Stimulated activated CD8-positive, alpha-beta memory T cell treated with anti-CD3 and anti-CD28 coated beads, Interleukin-7, amount 100 ng/mL, for 1 hour (primary cell): ENCODE results near the gene CCDC91.

Experiments
- DNase-seq, 2 donors: peaks; one replicate each; pipeline ENCODE4 v3.0.0-alpha.2; 2020; ENCODE audit warnings: low read depth in 2 of 2

The CCDC91 gene

DNA sequence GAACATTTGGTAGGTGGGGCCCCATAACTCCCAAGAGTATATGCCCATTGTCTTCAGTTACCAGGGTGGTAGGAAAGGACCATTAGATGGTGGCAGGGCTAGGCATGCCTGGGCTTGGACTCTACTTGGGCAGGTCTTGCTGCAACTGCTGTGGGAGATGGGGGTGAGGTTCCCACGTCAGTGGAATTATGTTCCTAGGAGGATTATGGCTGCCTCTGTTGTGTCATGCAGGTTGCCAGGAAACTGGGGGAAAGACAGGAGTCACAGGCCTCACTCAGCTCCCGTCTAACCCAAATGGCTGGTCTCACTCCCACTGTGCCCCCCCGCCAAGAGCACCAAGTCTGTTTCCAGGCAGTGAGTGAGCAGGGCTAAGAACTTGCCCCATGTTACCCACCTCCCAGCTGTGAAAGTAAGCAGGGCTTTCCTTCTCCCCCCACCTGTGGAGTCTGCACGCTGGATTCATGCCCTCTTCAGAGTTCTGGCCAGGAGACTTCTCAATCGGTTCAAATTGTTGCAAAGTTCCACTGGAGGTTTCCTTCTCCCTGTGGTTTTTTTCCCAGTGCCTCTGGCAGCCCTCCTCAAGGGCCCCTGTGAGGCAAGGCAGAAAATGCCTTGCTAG is 337.5 kb downstream of the CCDC91 start:
- DNase-seq, result no peak

DNA sequence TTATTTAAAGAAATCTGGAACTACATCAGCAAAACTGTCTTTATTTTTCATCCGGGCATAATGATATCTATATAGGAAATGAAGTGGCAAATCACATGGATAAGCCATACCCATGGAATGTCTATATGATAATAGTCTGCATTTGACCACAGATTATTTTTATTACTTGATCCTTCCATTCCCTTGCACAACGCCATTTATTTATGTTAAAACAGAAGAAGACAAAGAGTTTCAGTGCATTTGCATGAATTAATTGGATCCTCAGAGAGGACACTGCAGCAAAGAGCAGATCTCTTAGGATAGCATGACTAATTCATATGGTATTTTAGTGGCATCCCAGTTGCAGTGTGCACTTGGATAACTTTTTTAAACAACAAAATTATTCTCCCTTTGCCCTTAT is 345.0 kb downstream of the CCDC91 start:
- DNase-seq, result no peak

DNA sequence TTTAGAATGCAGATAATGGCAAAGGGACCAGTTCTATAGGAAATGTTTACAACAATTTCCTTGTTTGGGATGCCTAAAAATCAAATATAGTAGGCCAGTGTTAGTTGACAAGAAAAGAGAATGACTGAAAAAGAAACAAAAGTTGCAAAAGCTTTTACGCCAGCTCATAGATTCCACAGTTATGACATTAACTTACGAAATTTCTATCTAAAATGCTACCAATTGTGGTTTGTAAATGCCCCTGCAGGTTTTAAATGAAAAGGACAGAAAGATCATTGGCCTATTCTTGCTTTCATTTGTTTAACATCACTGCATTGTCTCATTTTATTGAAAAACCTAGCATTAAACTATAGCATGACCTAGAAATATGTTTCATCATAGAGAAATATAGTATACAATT is 345.8 kb downstream of the CCDC91 start:
- DNase-seq, result no peak

DNA sequence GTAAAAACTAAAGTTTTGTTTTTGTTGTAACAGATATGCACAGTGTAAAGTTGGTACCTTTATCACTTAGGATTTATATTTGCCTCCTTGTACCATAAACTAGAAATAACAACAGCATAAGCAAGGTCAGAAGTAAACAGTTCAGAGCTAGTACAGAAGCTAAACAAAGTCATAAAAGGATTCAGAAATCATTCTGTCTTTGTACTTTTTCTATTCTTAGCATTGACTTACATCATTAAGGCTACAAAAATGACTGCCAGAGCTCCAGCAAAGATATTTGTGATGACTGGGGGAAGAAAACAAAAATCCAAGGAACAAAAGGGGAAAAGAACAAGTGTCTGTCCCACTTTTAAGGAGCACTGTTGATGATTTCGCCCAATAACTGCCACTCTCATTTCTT is 347.2 kb downstream of the CCDC91 start:
- no peak for DNase-seq

DNA sequence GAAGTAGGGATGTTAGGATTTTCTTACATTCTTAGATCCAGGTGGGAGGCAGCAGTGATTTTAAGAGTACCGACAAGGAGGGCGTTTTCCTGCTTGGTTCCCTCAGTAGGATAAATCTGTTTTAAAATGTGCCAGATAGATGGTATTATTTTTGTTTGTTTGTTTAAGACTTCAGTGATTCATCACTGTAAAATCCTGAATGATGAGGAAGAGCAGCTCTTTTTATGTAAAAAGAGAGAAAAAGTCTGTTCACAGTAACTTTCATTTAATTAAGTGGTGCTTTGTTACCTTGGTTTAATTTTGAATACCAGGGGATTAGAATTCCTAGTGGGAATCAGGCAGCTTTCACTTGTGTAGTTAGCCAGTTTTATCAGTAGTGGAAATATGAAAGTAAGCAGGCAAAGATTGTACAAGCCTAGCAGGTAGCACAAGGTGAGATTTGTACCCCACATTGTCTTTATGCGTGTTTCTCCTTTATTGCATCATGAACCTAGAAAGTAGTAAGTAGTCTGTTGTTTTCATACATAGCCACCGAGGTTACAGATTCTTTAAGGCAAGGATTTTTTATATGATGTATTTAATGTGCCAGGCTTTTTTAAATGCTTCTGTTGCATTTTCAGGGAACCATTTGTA is 349.6 kb downstream of the CCDC91 start:
- no peak for DNase-seq

DNA sequence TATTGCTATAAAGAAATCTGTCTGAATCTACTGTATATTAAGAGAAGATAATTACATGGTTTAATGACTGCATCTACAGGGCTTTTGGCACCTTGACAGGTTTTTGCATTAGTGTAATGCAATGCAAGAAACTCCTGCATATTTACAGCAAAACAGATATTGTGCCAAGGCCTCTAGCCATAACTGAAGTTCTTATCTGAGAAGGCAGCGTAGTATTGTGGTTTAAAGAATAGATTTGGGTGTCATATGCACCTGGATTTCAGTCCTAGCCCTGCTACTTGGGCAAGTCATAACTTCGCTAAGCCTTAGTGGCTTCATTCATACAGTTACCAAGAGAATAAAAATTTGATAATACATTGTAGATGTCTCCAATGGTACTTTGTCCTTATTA is 350.1 kb downstream of the CCDC91 start:
- no peak for DNase-seq

DNA sequence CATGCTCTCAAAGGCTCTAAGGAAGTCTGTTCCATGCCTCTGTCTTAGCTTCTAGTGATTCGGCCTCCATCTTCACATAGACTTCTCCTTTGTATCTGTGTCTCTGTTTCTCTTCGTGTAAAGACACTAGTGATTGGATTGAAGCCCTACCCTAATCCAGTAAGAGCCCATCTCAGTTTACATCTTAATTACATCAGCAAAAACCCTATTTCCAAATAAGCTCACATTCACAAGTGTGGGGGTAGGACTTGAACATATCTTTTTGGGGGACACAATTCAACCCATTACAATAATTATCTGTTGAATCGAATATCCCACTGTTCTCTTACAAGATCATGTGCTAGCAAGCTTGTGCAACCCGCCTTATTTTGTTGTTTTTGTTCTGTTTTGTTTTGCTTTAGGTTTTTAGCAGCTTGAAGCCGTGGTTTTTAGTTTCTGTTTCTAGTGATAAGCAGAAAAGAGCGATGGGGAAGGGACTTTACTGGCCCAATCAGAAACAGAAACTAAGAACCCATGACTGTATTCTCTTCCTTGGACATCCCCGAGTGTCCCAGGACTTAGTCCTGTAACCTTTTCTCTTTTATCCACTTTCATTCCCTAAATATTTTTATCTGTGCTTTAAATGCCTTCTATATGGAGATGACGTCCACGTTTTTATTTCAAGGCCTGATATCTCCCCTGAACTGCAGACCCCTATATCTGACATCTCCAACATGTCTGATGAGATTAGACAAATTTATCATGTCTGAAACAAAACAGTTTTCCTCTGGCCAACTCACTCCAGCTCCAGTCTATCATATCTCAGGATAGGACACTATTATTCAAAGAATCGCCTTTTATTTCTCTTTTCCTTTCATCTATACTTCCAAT is 353.0 kb downstream of the CCDC91 start:
- DNase-seq, result no peak

DNA sequence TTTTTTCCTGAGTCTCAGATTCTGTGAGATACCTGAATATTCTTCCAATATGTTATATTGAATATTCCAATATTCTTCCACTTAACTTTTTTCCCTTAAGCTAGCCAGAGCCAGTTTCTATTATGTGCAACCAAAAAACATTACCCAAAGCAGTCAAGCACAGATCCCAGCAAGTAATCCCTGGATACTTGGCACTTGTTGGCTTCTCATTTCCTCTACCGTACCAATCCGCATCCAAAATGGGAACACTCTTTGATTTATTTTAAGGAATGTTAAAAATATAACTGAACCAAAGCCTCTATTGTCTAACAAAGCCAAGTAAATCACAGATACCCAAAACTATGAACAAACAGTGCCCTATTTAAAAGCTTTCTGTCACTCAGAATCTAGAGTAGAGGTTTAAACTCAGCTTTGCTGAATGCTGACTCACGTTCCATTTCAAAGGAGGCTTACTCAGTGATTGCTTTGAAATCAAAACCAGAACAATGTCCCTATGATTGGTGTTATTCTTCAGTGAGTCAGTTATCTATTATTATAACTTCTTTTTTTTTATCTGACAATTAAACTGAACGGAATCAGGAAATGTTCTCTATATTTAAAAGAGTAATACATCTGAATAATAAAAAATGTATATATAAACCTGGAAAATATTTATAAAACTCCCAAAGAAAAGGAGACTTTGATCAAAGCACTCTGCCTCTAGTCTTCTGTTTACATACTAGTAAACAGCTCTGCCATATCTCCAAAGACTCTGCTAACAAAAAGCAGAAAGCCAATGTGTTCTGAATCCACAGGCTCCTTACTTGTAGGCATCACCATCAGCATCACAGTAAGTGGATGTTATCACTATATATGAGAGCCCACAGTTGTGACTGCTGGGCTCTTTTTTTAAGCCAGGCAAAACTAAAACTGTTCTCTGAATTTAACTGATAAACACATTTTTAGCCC is 360.8 kb downstream of the CCDC91 start:
- DNase-seq, result no peak

DNA sequence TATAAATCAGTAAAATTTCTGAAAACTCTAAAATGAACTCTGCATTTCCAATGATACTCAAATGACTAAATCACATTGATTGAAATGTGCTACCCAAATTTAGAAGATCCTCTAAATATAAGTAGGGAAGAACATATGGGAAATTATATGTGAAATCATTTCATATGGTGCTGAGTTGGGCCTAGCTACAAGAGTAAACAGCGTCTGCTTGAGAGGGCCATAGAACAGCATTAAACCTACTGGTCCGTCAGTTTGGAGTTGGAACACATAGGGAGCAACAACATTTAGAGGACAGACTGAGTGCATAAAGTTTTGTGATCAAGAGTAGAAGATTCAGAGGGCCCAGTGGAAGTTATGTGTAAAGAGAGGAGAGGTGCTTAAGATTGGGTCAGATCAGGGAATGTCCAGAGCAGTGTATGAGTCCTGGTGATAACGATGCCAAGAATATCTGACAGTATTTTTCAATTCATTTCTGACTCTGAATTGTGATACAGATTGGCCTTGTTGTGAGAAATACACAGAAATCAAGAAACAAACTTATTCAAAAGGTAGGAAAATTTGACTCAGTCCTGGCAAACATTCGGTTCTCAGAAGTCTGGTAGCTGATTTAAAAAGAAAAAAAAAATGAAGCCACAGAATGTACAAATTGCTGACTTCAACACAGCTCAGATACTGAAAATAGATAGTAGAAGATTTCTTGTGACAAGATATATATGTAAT is 362.2 kb downstream of the CCDC91 start:
- DNase-seq, result no peak

DNA sequence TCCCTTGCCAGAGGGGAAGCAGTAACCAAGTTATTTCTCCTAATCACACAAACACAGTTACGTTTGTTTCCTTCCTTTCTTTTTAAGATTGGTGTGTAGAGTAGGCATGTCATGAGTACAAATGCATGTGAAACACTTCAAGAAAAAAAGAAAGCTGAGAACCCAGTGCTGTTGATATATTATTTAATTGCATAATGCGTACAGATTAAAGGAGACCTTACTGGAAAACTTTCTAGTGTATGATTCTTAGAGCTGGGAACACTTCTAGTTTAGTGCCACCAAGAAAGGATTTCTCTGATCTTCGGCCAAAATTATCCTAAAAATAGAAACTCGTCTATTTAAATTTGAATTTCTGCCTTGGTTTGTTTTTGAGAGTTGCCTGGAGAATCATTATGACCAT is 365.5 kb downstream of the CCDC91 start:
- DNase-seq, result no peak

DNA sequence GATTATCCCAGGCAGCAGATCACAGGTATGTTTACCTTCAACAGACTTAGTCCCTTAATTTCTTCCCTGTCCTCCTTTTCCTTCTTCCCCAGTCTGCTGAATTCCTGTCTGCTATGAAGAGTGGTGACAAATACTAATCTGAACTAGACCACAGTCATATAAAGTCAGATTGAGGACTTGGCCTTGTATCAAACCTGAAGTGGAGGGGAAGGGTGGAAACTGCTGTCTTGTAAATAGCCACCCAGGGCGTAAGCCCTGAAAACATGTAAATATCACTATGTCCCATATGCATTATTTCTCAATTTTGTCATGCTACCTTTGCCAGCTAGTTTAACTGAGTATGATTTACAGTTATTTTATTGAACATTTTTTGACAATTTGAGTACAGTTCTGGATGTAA is 368.0 kb downstream of the CCDC91 start:
- no peak for DNase-seq

DNA sequence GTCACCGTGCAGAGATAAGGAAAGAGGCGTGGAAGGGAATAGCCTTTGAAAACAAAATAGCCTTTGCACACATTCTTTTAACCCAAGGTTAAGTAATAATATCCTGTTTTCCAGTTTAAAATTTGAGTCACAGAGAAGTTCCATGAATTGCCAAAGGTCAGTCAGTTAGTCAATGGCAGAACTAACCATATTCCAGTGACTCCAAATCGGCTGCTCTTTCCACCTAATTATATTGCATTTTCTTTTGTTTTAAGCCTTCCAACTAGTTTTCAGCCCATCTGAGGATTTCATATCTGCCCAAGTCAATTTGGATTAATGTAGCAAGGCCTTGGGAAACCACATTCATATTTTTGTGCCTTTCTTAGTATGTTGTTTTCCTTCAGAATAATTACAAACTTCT is 373.0 kb downstream of the CCDC91 start:
- DNase-seq, result no peak

DNA sequence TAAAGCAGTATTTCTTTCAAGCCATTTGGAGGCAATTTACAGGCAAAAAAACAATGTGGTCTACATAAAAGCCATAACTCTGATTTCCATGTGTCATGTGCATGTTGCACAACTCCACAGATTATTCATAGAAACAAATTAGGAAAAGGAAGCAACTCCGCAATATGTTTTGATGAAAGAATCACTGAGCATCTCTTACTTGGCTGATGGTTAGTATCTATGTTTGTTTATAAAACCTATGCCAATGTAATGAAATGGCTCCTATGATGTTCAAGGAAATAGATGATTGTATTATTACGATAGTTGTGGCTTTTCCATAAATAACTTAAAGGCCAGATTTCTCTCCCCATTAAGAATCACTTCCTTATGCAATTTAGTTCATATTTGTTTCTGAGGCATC is 373.7 kb downstream of the CCDC91 start:
- no peak for DNase-seq

DNA sequence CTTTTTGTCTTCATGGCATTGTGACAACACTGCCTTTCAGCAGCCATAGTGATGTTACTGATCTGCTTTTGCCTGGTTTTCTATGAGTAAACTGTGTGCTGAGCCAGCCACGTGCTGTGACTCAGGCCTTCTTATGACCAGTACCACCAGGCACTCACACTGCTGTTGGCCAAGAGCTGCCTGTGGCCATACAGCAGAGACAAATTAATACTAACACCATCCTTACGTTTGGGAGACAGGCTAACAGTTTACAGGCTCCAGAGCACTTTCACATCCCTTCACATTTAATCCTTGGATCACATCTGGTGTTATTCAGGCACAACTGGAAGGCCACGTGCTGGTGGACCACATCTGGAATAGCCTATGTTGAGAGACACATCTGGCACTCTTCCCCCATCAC is 377.9 kb downstream of the CCDC91 start:
- DNase-seq, result no peak

DNA sequence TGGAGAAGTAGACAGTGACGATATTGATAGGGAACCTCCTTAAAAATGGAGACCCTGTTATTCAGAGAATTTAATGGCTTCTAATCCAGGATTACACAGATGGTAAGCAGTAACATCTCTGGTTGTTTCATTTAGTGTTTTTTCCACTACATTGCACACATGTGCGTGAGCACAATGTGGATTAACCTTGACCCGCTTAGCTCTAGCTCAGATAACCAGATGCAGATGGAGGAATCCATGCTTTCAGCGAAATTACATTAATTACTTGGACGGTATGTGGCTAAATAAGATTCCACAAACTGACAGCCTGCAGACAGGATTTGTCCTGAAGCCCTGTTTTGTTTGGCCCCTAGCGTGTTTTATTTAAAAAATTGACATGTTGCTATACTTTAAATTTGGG is 378.4 kb downstream of the CCDC91 start:
- no peak for DNase-seq

DNA sequence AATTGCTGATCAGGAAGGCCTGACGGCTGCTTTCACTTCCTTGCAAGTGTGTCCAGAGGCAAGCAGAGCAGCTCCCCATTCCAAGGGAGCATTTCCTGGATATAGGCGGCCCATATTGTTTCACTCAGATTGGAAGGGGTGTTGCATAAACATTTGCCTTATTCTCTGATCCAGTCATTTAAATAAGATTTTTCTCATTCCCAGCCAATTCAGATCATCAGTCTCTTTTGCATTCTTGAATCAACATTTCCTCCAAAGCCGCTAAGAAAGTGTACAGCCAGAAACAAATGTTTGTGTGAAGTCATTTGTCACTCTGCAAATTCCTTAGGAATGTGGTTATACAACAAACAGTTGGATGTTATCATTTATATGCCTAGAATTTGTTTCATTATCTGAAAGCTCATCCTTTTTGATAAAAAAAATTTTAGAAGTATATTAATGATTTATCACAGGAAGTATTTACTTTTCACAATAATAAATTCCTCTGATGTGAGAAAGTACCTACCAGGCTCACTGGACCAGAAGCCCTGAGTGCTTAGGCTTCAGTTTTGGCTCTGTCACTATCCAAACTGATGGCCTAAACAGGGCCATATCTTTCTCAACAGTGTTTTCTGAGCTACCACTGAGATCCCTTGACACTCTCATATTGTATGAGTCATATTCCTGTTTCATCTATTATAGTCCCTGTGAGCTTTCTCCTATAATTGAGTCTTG is 379.6 kb downstream of the CCDC91 start:
- no peak for DNase-seq

DNA sequence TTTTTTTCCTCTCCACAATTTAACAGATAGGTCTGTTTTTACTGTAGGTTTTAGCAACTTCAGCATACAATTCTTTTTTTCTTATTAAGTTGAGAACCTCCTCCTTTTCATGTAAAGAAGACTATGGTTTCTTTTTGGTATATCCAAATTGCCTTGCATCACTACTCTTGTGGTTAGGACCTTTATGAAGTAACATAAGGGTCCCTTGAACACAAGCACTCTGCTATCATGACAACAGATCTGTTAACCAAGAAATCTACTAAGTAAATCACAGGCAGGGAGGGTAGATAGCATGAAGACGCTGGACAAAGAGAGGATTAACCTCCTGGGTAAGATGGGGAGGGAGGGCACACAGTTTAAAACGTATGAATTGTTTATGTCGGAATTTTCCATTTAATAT is 380.6 kb downstream of the CCDC91 start:
- no peak for DNase-seq

DNA sequence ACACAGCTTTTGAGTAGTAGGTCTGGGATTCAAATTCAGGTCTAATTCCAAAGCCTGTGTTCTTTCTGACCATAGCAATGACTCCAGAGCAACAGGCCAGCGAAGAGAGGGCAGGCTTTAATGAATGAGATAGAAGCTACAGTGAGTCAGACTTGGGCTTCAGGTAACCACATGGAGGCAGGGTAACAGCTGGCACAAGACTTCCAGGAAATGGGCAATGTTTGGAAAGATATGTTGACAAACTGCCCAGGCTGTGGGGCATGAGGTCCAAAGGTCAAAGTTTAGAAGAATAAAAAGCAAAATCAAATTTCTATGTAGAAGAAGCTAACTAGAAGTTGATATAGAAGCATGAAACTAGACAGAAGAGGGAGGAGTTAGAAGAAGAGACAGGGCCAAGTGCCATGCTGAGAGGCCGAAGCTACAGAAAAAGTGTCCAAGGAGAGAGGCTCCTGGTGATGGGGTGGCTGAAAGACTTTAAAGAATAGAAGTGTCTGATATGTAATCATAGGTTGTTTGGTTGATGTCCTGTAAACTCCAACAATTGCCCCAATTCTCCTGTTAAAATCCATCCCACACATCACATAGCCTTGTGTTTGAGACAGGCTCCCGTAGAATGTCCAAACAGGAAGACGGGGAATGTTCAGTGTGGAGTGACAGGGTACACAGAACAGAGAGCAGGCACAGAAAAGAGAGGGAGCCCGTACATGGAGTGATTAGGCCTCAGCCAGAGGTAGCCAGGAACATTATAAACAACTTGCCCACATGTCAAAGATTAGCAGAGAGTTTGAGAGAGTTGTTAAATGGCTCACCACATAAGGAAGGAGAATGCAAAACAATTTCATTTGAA is 384.7 kb downstream of the CCDC91 start:
- no peak for DNase-seq

DNA sequence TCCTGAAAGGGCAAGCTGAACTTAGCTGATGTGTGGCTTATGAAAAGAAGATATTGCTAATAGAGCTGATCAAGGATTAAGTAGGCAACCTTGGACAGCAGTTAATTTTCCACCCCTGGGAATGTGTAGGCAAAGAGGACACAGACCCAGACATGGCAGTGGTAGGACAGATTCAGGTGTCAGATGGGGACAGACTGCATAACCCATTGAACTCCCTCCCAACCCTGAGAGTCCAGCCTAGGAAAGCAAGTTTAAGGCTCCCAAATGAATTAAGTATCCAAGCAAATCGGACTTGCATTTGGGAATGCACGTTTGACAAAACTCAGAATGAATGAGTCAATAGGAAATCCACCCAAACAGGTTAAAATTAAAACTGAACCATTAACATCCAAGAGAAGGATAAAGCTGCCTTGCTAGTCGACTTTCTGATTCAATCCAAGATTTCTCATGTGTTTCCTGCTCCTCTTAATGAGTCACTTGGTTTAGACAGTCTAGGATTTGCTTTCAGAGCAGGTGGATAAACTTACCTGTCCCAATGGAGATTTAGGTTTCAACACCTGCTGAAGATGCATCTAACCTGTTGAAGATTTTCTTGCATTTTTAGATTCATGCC is 385.4 kb downstream of the CCDC91 start:
- no peak for DNase-seq
